IPS-15b (cell line): ENCODE results near the gene PRKAR2A.
"Not testable (repeated sequence)": the region's sequence is repeated elsewhere in the genome, so short reads cannot be mapped to it uniquely, and the experiment has no call there.

Experiments used
- H3K27me3 ChIP-seq: one replicate; pipeline ENCODE4 v1.6.1; 2013; ENCODE audit warnings: low read length; ENCODE audit not compliant: control insufficient read depth, insufficient read depth
- H3K36me3 ChIP-seq: one replicate; pipeline ENCODE4 v1.6.1; 2013; ENCODE audit warnings: low read length; ENCODE audit not compliant: control insufficient read depth, insufficient read depth
- H3K4me1 ChIP-seq: one replicate; pipeline ENCODE4 v1.6.1; 2013; ENCODE audit warnings: mild to moderate bottlenecking, low read length; ENCODE audit not compliant: control insufficient read depth, insufficient read depth
- H3K4me3 ChIP-seq: one replicate; pipeline ENCODE4 v1.5.1; 2013; ENCODE audit warnings: low read depth, low read length
- H3K9ac ChIP-seq: one replicate; pipeline ENCODE4 v1.6.1; 2013; ENCODE audit warnings: low read depth, mild to moderate bottlenecking, low read length
- H3K9me3 ChIP-seq: one replicate; pipeline ENCODE4 v1.6.1; 2013; ENCODE audit warnings: mild to moderate bottlenecking, low read length; ENCODE audit not compliant: control insufficient read depth, insufficient read depth

The PRKAR2A gene

DNA sequence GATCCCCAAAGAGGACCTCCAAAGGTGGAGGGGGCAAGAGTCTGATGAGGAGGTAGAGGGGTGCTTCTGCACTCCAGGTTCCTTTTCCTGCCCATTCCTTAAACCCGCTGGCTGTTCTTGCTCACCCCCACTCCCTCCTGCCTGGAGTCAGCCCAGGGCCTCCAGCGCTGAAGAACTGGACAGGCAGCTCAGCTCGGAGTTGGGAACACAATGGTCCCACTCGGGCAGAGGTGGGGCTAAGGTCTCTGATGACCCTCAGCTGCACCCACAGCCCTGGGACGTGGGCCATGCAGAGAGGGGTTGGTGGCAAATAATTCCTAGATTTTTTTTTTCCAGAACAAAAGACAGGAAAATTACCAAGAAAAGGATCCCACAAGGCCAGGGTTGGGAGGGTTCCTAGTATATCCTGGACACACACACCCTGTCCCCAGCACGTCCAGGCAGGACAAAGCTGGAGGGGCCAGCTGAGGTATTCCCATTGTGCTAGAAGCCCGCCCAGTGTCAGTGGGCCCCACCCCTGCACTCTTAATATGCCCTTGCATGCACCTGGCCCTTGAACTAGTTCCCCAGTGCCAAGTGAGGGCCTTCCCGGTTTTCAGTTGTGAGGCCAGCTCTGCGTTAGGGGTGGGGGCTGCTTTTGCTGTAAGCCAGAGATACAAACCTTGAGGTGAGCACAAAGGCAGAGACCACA, 108.6 kb downstream of the PRKAR2A start:
- Histone ChIP-seq H3K9ac (no peak overlapping the region), H3K9me3 (no peaks in the 10 kb centered on the region), H3K4me3 (no peak overlapping the region), H3K36me3 (no peaks in the 10 kb centered on the region), H3K4me1 (no peaks in the 10 kb centered on the region), H3K27me3 (no peaks in the 10 kb centered on the region)

DNA sequence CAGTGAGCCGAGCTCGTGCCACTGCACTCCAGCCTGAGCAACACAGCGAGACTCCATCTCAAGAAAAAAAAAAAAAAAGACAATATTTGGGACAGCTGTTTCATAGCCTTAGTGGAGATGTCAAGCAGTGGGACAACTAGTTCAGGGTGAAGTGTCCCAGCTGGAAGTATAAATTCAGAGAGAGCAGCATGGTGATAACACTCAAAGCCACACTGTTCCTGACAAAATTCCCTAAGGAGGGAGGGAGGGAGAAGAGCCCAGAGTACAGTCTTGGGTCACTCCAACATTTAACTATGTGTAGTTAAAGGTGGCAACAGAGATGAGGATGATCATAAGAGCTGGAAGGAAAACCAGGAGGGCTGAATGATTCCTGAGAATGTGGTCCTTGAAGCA, 109.5 kb downstream of the PRKAR2A start:
- Histone ChIP-seq H3K9ac (no peak overlapping the region), H3K4me3 (no peak overlapping the region)

DNA sequence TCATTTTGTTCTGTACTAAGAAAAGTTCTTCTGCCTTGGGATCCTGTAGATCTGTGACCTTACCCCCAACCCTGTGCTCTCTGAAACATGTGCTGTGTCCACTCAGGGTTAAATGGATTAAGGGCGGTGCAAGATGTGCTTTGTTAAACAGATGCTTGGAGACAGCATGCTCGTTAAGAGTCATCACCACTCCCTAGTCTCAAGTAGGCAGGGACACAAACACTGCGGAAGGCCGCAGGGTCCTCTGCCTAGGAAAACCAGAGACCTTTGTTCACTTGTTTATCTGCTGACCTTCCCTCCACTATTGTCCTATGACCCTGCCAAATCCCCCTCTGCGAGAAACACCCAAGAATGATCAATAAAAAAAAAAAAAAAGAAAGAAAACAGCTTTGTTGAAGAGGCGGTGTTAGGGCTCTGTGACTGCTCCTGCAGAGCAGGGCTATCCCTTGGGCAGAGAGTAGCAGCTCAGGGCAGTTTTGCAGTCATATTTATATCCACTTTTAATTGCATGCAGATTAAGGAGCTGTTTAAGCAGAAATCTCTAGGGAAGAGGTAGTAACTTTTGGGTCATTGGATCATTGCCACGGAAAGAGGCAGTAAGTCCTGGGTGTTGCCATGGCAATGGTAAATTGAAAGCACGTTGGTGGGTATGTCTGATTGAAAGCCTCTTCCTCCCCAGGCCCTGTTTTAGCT, 112.5 kb downstream of the PRKAR2A start:
- not testable (repeated sequence) for H3K9ac ChIP-seq, H3K4me3 ChIP-seq, H3K36me3 ChIP-seq, H3K27me3 ChIP-seq, H3K9me3 ChIP-seq, H3K4me1 ChIP-seq

More for the DNA sequence above, 109.5 kb downstream of the PRKAR2A start:
- Histone ChIP-seq H3K27me3 (no peaks in the 10 kb centered on the region), H3K4me1 (no peaks in the 10 kb centered on the region), H3K9me3 (no peaks in the 10 kb centered on the region), H3K36me3 (no peaks in the 10 kb centered on the region)

DNA sequence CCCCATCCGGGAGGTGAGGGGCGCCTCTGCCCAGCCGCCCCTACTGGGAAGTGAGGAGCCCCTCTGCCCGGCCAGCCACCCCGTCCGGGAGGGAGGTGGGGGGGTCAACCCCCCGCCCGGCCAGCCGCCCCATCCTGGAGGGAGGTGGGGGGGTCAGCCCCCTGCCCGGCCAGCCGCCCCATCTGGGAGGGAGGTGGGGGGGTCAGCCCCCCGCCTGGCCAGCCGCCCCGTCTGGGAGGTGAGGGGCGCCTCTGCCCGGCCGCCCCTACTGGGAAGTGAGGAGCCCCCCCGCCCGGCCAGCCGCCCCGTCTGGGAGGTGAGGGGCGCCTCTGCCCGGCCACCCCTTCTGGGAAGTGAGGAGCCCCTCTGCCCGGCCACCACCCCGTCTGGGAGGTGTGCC, 113.1 kb downstream of the PRKAR2A start:
- H3K36me3 ChIP-seq, H3K4me1 ChIP-seq, H3K9me3 ChIP-seq, H3K27me3 ChIP-seq, H3K4me3 ChIP-seq, H3K9ac ChIP-seq: not testable (repeated sequence)

DNA sequence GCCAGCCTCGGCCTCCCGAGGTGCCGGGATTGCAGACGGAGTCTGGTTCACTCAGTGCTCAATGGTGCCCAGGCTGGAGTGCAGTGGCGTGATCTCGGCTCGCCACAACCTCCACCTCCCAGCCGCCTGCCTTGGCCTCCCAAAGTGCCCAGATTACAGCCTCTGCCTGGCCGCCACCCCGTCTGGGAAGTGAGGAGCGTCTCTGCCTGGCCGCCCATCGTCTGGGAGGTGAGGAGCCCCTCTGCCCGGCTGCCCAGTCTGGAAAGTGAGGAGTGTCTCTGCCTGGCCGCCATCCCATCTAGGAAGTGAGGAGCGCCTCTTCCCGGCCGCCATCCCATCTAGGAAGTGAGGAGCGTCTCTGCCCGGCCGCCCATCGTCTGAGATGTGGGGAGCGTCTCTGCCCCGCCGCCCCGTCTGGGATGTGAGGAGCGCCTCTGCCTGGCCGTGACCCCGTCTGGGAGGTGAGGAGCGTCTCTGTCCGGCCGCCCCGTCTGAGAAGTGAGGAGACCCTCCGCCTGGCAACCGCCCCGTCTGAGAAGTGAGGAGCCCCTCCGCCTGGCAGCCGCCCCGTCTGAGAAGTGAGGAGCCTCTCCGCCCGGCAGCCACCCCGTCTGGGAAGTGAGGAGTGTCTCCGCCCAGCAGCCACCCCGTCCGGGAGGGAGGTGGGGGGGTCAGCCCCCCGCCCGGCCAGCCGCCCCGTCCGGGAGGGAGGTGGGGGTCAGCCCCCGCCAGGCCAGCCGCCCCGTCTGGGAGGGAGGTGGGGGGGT, 113.7 kb downstream of the PRKAR2A start:
- H3K4me1 ChIP-seq, H3K4me3 ChIP-seq, H3K9ac ChIP-seq, H3K27me3 ChIP-seq, H3K36me3 ChIP-seq, H3K9me3 ChIP-seq: not testable (repeated sequence)

DNA sequence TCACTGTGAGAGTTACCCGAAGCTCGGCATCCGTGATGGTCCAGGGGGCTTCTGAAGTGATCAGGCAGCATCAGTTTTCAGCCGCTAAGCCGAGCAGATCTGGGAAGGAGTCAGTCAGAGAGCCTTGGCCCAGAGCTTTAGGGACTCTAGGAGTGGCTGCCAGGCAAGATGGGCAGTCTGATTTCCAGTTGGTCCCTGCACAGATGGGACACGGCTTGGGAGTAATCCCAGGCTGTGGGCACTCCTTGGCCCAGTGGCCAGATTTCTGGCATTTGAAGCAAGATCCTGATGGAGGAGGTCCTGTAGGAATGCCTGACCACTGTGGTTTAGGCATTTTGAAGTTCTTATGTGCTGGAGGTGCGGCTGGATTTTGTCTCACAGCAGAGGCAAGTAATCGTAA, 120.2 kb downstream of the PRKAR2A start:
- H3K4me1 ChIP-seq = no peaks in the 10 kb centered on the region
- no peak overlapping the region for H3K4me3 ChIP-seq
- H3K9me3 ChIP-seq = no peaks in the 10 kb centered on the region
- H3K27me3 ChIP-seq = no peaks in the 10 kb centered on the region
- H3K36me3 ChIP-seq = no peaks in the 10 kb centered on the region
- no peak overlapping the region for H3K9ac ChIP-seq

DNA sequence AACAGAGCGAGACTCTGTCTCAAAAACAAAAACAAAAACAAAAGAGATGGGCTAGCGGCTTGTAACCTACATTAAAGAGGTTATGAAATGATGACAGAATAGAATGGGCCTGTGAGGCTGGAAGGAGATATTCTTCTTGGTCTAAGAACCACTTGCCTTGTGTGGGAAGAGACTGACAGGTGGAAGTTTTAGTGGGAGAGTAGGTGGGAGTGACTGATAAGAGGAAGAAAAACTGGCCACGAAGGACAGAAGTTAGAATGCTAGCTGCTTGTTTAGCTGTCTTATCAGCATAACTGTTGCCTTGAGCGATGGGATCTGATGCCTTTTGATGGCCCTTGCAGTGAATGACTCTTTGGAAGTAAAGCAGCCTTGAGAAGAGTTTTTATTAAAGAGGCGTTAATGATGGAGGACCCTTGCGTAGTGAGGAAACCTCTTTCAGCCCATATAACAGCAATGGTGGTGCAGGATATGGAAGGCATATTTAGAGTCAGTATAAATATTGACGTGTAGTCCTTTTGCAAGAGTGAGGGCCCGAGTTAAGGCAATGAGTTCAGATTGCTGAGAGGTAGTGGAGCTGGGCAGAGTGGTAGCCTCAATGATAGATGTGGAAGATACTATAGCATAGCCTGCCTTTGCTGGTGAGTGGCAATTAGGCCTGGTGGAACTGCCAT, 122.4 kb downstream of the PRKAR2A start:
- not testable (repeated sequence) for H3K9ac ChIP-seq, H3K4me3 ChIP-seq, H3K9me3 ChIP-seq

DNA sequence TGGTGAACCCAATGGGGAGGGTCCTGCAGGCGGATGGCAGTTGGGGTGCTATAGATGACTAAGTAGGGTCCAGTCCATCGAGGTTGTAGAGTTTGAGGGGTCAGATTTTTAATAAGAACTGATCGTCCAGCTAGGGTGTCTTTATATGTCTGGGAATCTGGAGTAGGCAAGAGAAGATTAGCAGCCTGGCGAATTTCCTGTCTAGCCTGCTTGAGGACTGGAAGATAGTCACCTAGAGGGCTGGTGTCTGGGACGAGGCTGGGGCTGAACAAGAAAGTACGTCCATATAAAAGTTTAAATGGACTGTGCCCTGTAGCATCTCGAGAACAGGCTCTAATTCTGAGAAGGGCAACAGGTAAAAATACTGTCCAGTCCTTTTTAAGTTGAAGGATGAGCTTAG, 123.9 kb downstream of the PRKAR2A start:
- Histone ChIP-seq H3K9me3 (no peaks in the 10 kb centered on the region), H3K4me1 (no peaks in the 10 kb centered on the region), H3K4me3 (no peak overlapping the region), H3K27me3 (peaks cover 2% of the 10 kb centered on the region), H3K36me3 (no peaks in the 10 kb centered on the region), H3K9ac (no peak overlapping the region)

More for the DNA sequence above, 122.4 kb downstream of the PRKAR2A start:
- not testable (repeated sequence) for H3K4me1 ChIP-seq, H3K27me3 ChIP-seq, H3K36me3 ChIP-seq

DNA sequence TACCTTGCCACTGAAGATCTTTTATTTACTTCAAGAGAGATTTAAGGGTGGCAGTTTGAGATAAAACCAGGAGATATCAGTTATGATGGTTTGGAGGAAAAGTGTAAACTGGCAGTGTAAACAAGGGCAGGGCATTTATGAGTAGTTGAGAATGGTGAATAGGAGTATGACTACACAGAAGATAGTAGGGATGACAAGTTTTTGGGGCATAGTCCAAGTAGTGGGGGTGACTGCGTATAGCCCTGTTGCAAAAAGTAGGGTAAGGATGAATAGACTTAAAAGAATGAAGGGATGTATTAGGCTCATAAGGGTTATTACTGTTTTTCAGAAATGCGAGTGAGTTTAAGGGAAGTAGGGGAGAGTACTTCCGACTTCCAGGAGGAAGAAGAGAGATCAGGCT, 124.4 kb downstream of the PRKAR2A start:
- not testable (repeated sequence) for H3K27me3 ChIP-seq, H3K4me1 ChIP-seq, H3K9me3 ChIP-seq, H3K9ac ChIP-seq, H3K36me3 ChIP-seq, H3K4me3 ChIP-seq

DNA sequence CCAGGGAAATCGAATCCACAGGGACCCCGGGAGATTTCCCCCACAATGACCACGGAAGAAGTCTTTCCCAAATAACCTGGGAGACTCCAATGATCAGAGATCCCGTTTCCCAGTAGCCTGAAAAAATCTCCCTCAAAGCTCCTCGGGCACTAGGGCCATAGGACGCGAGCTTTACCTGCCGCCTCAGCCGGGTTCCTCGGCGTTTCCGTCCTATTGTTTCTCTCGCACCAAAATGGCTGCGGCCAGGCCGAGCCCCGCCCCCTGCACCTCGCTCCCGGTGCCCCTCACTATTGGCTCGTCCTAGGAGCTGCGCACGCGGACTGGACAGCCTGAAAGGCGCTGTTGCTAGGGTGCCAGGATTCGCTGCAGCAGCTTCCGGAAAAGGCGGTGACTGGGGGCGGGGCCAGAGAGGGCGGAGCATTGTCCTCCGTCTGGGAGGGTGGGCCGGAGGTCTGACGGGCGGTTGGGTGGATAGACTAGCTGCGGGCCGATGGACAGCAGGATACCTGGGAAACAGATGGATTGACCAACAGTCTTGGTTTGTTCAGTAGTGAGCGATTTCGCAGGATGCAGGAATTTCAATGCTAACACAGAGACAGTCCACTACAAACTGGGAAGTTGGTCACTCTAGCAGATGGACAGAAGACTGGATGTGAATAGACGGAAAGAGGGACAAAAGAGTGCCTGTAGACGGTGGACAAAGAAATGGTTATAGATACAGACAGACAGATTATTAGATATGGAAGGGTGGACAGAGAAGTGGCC, 130.5 kb downstream of the PRKAR2A start, which contains the start of gene IP6K2:
IP6K2 (minus strand) TSS at position 240 of the 765 bp plus-strand sequence. CDS start 21,930 bp downstream, outside the sequence.
- H3K27me3 ChIP-seq = peaks cover 5% of the 10 kb centered on the region
- peak within 1 kb of the TSS; percentile 96 for H3K4me3 ChIP-seq
- peaks cover 10% of the 10 kb centered on the region for H3K4me1 ChIP-seq
- H3K9ac ChIP-seq = peak within 1 kb of the TSS; percentile 99
- peaks cover 16% of the 10 kb centered on the region for H3K36me3 ChIP-seq
- no peaks in the 10 kb centered on the region for H3K9me3 ChIP-seq

DNA sequence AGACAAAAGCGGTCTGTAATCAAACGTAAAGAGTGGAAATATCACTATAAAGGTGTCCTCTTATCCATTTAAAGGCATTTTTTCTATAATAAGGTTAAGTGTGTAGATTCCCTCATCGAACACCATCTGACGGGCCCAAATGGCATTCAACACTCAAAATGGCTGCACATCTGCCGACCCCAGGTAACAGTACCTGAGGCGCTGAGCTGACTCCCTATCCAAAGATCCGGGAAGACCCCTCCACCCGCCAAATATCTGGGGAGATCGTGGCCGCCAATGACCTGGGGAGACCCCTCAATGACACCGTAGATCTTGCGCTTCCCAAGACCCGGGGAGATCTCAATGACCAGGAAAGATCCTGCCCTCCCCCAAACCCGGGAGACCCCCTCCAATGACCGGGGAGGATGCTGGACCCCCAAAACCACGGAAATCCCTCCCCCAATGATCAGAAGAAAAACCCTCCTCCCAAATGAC, 131.1 kb downstream of the PRKAR2A start:
- peaks cover 21% of the 10 kb centered on the region for H3K36me3 ChIP-seq
- peaks cover 12% of the 10 kb centered on the region for H3K4me1 ChIP-seq
- peak overlapping the region; percentile 96 for H3K4me3 ChIP-seq

More for the DNA sequence above, 131.1 kb downstream of the PRKAR2A start:
- Histone ChIP-seq H3K27me3 (peaks cover 5% of the 10 kb centered on the region), H3K9me3 (no peaks in the 10 kb centered on the region), H3K9ac (peak overlapping the region; percentile 99)
